Sigmoid colon (tissue), 7 donors: Measurements from ENCODE around the gene C10orf62. TPM values are rescaled to one million over a fixed set of nuclear protein-coding genes. Genes with fewer than 3 reads are reported as not detected.

Source experiments
- DNase-seq: peaks from one replicate; pipeline ENCODE4 v3.0.0-alpha.2; 2019
- H3K27ac ChIP-seq, 4 donors: fragments of 200-600 bp; sonication (generic); one replicate each; pipeline ENCODE4 v1.5.1; 2016 to 2019; ENCODE audit warnings: mild to moderate bottlenecking in 1 of 4
- H3K27me3 ChIP-seq, 3 donors: fragments of 200-600 bp; sonication (generic); one replicate each; pipeline ENCODE4 v1.5.1; 2019; ENCODE audit warnings: mild to moderate bottlenecking in 1 of 3
- H3K36me3 ChIP-seq, 4 donors: fragments of 200-600 bp; sonication (generic); one replicate each; pipeline ENCODE4 v1.5.1; 2016 to 2019
- H3K4me1 ChIP-seq, 4 donors: fragments of 200-600 bp; sonication (generic); one replicate each; pipeline ENCODE4 v1.5.1; 2017 to 2019
- H3K4me3 ChIP-seq, 4 donors: fragments of 200-600 bp; sonication (generic); one replicate each; pipeline ENCODE4 v1.5.1; 2017 to 2019; ENCODE audit warnings: mild to moderate bottlenecking in 2 of 4, moderate library complexity in 1 of 4
- H3K9me3 ChIP-seq, 4 donors: fragments of 200-600 bp in 3 of 4; sonication (generic) in 3 of 4; one replicate each; pipeline versions ENCODE4 v1.5.1 to v1.6.1; 2013 to 2019
- CTCF ChIP-seq, 4 experiments: fragments of 450-650 bp in 3 of 4; fragments of 200-600 bp in 1 of 4; IDR thresholded peaks; one replicate each; pipeline ENCODE4 v1.5.1; 2016 to 2019; ENCODE audit warnings: antibody characterized with exemption in 4 of 4, mild to moderate bottlenecking in 3 of 4, moderate library complexity in 2 of 4
- EP300 ChIP-seq, 4 donors: sonication (generic); formaldehyde crosslinking; IDR thresholded peaks; one replicate each; pipeline ENCODE4 v1.6.1; 2017; ENCODE audit warnings: antibody characterized with exemption in 4 of 4
- POLR2A ChIP-seq, 2 donors: fragments of 450-650 bp; IDR thresholded peaks; one replicate each; pipeline ENCODE4 v1.6.1; 2016; ENCODE audit warnings: antibody characterized with exemption in 2 of 2, mild to moderate bottlenecking in 2 of 2, moderate library complexity in 2 of 2
- POLR2AphosphoS5 ChIP-seq, 4 donors: sonication (generic); formaldehyde crosslinking; IDR thresholded peaks; one replicate each; pipeline ENCODE4 v1.6.1; 2017; ENCODE audit warnings: antibody characterized with exemption in 4 of 4
- WGBS, 2 donors: extraction: QIAGEN DNeasy Blood & Tissue Kit; methylation state at CpG; one replicate each; pipeline ENCODE4 v1.1.7; 2013; 5-methylcytosine and 5-hydroxymethylcytosine counted together
- intact Hi-C: fragments of 100-400 bp; cut with DNase I; formaldehyde crosslinking; loops from one replicate; pipeline ENCODE4 v1.15.1; 2023
- polyA plus RNA-seq, 3 donors: library from polyadenylated mRNA; stranded (reverse); fragments of 200-250 nt; gene quantifications; one replicate each; pipeline ENCODE4 v1.2.3, GENCODE V29; 2013
- total RNA-seq, 4 donors: library from RNA; depleted of rRNA; stranded (reverse); fragments of >200 nt; gene quantifications; one replicate each; pipeline ENCODE4 v1.1.0, GENCODE V29; 2016
- donor health status: healthy with polysubstance abuse.
- donor health status: Bipolar disorder and iron deficiency.
- donor health status: healthy.

C10orf62 gene
- total and polyA plus RNA-seq, 7 donors: not detected

- Histone ChIP-seq H3K27ac (no peak overlapping the region), H3K27me3 (no peaks in the 10 kb centered on the region), H3K36me3 (no peaks in the 10 kb centered on the region), H3K4me1 (peaks cover 0 to 15% (median 14%) of the 10 kb centered on the region in 4 donors), H3K4me3 (no peak overlapping the region), H3K9me3 (no peaks in the 10 kb centered on the region)
- intact Hi-C loops: no loop called here
- no peak for TF ChIP-seq EP300 (IDR thresholded peaks at IDR 0.05)
- WGBS, 2 donors: 87 to 89% methylated on average over 21 of the region's 21 CpGs
- DNase-seq: no peak
These were observed 12.0 kb downstream of the C10orf62 start for GRCh38 chr10:97601268-97602215.

- Histone ChIP-seq H3K9me3 (no peaks in the 10 kb centered on the region), H3K27ac (no peak overlapping the region), H3K4me1 (peaks cover 0 to 4% (median 0%) of the 10 kb centered on the region in 4 donors), H3K4me3 (no peak overlapping the region), H3K36me3 (no peaks in the 10 kb centered on the region), H3K27me3 (no peaks in the 10 kb centered on the region)
- TF ChIP-seq POLR2AphosphoS5 (IDR thresholded peaks at IDR 0.05) (no peak), EP300 (IDR thresholded peaks at IDR 0.05) (no peak), POLR2A (IDR thresholded peaks at IDR 0.05) (no peak), CTCF (IDR thresholded peaks at IDR 0.05) (no peak)
- DNase-seq: no peak
- intact Hi-C loops: no loop called here
- 91 to 96% methylated on average over 5 of the region's 5 CpGs for WGBS, 2 donors
These were observed 17.6 kb downstream of the C10orf62 start for GRCh38 chr10:97607095-97607636.

- 86% methylated on average over 13 of the region's 13 CpGs for WGBS, 2 donors
- no peak for DNase-seq
- no peaks in the 10 kb centered on the region for H3K27me3 ChIP-seq
- no peak for TF ChIP-seq POLR2AphosphoS5 (IDR thresholded peaks at IDR 0.05)
- TF ChIP-seq EP300 (IDR thresholded peaks at IDR 0.05): no peak
- TF ChIP-seq CTCF (IDR thresholded peaks at IDR 0.05): no peak
- no peak for TF ChIP-seq POLR2A (IDR thresholded peaks at IDR 0.05)
- H3K27ac ChIP-seq: peak overlapping the region in 1 of 4 donors; percentile 38
- H3K9me3 ChIP-seq: no peaks in the 10 kb centered on the region
- H3K36me3 ChIP-seq: no peaks in the 10 kb centered on the region
- H3K4me3 ChIP-seq: no peak overlapping the region
- intact Hi-C loops: no loop called here
- H3K4me1 ChIP-seq: peaks cover 0 to 4% (median 0%) of the 10 kb centered on the region in 4 donors
These were observed 19.6 kb downstream of the C10orf62 start for GRCh38 chr10:97608991-97609561.

- no peak for DNase-seq
- Histone ChIP-seq H3K9me3 (no peaks in the 10 kb centered on the region), H3K27ac (no peak overlapping the region), H3K36me3 (peaks cover 0 to 9% (median 0%) of the 10 kb centered on the region in 4 donors), H3K4me1 (peaks cover 0 to 4% (median 0%) of the 10 kb centered on the region in 4 donors), H3K4me3 (no peak overlapping the region), H3K27me3 (no peaks in the 10 kb centered on the region)
- intact Hi-C loops: no loop called here
- WGBS, 2 donors: 89% methylated on average over 12 of the region's 12 CpGs
- TF ChIP-seq POLR2AphosphoS5 (IDR thresholded peaks at IDR 0.05) (no peak), POLR2A (IDR thresholded peaks at IDR 0.05) (no peak), EP300 (IDR thresholded peaks at IDR 0.05) (no peak), CTCF (IDR thresholded peaks at IDR 0.05) (no peak)
These were observed 22.0 kb downstream of the C10orf62 start for GRCh38 chr10:97611473-97611872.

- intact Hi-C loops: loop anchor here (2.0 kb wide), 1 partner anchor 40 kb away; the partner anchor contains the start of gene ANKRD2
- no peak for DNase-seq
These were observed 22.9 kb downstream of the C10orf62 start for GRCh38 chr10:97612386-97612785.

More at GRCh38 chr10:97612386-97612785, 22.9 kb downstream of the C10orf62 start:
- no peaks in the 10 kb centered on the region for H3K27me3 ChIP-seq
- H3K9me3 ChIP-seq: no peaks in the 10 kb centered on the region
- H3K27ac ChIP-seq: no peak overlapping the region
- peaks cover 0 to 9% (median 0%) of the 10 kb centered on the region in 4 donors for H3K36me3 ChIP-seq
- H3K4me1 ChIP-seq: peaks cover 0 to 4% (median 0%) of the 10 kb centered on the region in 4 donors
- WGBS, 2 donors: 45 to 55% methylated on average over 2 of the region's 2 CpGs
- H3K4me3 ChIP-seq: no peak overlapping the region
- TF ChIP-seq POLR2A (IDR thresholded peaks at IDR 0.05) (no peak), POLR2AphosphoS5 (IDR thresholded peaks at IDR 0.05) (no peak), CTCF (IDR thresholded peaks at IDR 0.05) (peak in 2 of 4 experiments; percentile 21 to 38)
